ENCODE data around the gene POP5. TPM values are rescaled to one million over a fixed set of nuclear protein-coding genes. Genes with fewer than 3 reads are reported as not detected.

POP5 gene
- total RNA-seq, 1 experiment from 2014 or later, result 29.9 TPM

DNA sequence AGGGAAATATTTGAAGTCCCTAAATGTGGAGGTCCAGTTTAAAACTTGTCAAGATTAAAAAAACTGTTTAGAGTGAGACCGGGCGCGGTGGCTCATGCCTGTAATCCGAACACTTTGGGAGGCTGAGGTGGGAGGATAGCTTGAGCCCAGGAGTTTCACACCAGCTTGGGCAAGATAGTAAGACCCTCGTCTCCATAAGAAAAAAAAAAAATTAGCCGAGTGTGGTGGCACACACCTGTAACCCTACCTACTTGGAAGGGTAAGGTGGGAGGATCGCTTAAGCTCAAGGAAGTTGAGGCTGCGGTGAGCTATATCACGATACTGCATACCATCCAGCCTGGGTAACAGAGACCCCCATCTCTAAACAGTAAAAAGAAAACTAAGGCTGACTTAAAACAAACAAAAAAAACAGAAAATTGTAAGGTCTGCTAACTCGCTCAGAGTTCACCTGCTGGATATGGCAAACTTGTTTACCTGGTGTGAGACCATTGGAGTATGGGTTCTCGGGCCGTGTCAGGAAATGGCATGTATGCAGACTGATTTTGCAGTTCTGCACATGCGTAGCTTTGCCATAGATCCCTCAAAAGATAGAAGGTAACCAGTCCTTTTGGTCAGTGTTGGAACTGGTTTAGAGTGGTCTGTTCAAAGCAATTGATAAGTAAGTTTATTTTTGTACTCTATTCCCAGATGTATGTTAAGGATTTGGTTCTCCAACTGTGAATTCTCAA, 45.0 kb downstream of the POP5 start:
- CTCF ChIA-PET, result interaction anchor here (0.6 to 1.2 kb wide), 3 partner anchors 68 to 435 kb away, joined by 3 to 4 read pairs (median 3); no protein-coding TSS in a partner anchor
- Mint-ChIP-seq H3K36me3 (ENCODE audit: insufficient read depth, unreplicated experiment) (peaks cover 35% of the 10 kb centered on the region), H3K4me3 (ENCODE audit: unreplicated experiment) (peak overlapping the region; percentile 86), H3K27ac (ENCODE audit: low read depth, unreplicated experiment) (peak overlapping the region; percentile 92), H3K4me1 (ENCODE audit: insufficient read depth, unreplicated experiment) (peaks cover 26% of the 10 kb centered on the region), H3K27me3 (ENCODE audit: insufficient read depth, unreplicated experiment) (no peaks in the 10 kb centered on the region), H3K9me3 (ENCODE audit: unreplicated experiment) (no peaks in the 10 kb centered on the region)
- BruUV-seq (replicated peaks), result no TSS peak
- intact Hi-C loops (cut with micrococcal nuclease), result no loop called here
- TF ChIP-seq, protein P1, sequence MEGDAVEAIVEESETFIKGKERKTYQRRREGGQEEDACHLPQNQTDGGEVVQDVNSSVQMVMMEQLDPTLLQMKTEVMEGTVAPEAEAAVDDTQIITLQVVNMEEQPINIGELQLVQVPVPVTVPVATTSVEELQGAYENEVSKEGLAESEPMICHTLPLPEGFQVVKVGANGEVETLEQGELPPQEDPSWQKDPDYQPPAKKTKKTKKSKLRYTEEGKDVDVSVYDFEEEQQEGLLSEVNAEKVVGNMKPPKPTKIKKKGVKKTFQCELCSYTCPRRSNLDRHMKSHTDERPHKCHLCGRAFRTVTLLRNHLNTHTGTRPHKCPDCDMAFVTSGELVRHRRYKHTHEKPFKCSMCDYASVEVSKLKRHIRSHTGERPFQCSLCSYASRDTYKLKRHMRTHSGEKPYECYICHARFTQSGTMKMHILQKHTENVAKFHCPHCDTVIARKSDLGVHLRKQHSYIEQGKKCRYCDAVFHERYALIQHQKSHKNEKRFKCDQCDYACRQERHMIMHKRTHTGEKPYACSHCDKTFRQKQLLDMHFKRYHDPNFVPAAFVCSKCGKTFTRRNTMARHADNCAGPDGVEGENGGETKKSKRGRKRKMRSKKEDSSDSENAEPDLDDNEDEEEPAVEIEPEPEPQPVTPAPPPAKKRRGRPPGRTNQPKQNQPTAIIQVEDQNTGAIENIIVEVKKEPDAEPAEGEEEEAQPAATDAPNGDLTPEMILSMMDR (IDR thresholded peaks at IDR 0.05; ENCODE audit: unreplicated experiment), result no peak
- POLR2A ChIA-PET, result interaction anchor here (0.6 to 4.3 kb wide), 8 partner anchors 38 to 521 kb away, joined by 3 to 30 read pairs (median 6); partner anchors contain the start of genes DYNLL1, GATC, POP5 and RNU4-2
- no peak for DNase-seq (ENCODE audit: unreplicated experiment)

DNA sequence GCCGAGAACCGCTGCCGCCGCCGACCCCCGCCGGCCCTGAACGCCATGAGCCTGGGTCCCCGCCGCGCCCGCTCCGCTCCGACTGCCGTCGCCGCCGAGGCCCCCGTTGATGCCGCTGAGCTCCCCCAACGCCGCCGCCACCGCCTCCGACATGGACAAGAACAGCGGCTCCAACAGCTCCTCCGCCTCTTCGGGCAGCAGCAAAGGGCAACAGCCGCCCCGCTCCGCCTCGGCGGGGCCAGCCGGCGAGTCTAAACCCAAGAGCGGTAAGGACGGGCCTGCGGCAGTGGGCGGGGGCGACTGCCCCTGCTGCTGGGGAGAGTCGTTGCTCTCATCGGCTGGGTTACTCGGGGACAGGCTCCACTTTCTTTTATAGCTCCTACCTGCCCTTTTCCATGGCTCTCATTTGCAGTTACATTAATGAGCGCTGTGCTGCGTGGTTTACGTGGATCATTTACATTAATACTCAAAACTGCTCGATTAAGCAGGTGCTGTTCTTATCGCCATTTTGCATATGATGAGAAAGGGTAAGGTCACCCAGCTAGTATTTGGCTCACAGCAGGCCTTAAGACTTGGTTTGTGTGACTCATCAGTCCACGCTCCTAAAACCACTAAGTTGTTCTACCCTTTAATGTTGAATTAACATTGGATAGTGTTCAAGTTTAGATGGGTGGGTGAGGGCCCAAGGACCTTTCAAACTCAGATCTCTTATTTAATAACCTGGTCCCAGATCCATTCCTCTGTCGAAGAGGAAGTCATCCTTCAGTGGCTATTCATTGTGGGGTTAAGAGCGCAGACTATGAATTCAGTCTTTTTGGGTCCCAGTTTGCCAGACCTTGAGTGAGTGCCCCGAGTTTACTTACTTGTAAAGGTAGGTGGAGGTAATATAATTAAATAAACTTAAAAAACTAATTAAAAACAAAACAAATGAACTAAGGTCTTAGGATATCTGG, 46.2 kb downstream of the POP5 start:
- peak overlapping the region; percentile 92 for H3K27ac Mint-ChIP-seq (ENCODE audit: low read depth, unreplicated experiment)
- no TSS peak for BruUV-seq (replicated peaks)
- H3K9me3 Mint-ChIP-seq (ENCODE audit: unreplicated experiment), result no peaks in the 10 kb centered on the region
- peak; percentile 80 for DNase-seq (ENCODE audit: unreplicated experiment)
- H3K4me3 Mint-ChIP-seq (ENCODE audit: unreplicated experiment), result peak overlapping the region; percentile 86
- no peaks in the 10 kb centered on the region for H3K27me3 Mint-ChIP-seq (ENCODE audit: insufficient read depth, unreplicated experiment)
- intact Hi-C loops (cut with micrococcal nuclease), result loop anchor here (2.0 kb wide), 1 partner anchor 40 kb away; no protein-coding TSS in a partner anchor
- TF ChIP-seq, protein P1 (IDR thresholded peaks at IDR 0.05; ENCODE audit: unreplicated experiment), result no peak
- POLR2A ChIA-PET, result interaction anchor here (0.6 to 4.3 kb wide), 15 partner anchors 9 to 271 kb away, joined by 3 to 30 read pairs (median 5); partner anchors contain the start of genes COX6A1, DYNLL1, GATC and POP5
- CTCF ChIA-PET, result interaction anchor here (0.5 to 1.2 kb wide), 4 partner anchors 17 to 332 kb away, joined by 3 to 4 read pairs (median 3); no protein-coding TSS in a partner anchor
- H3K36me3 Mint-ChIP-seq (ENCODE audit: insufficient read depth, unreplicated experiment), result peaks cover 26% of the 10 kb centered on the region
- H3K4me1 Mint-ChIP-seq (ENCODE audit: insufficient read depth, unreplicated experiment), result peaks cover 26% of the 10 kb centered on the region

GRCh38 chr12:120534203-120534702, 46.9 kb downstream of the POP5 start, which contains the start of gene RNF10:
TSS of gene RNF10 (plus strand) at chr12:120534356. CDS start at chr12:120534812, 456 bp downstream.
- Mint-ChIP-seq H3K4me3 (ENCODE audit: unreplicated experiment) (peak within 1 kb of the TSS; percentile 86), H3K27ac (ENCODE audit: low read depth, unreplicated experiment) (peak within 1 kb of the TSS; percentile 92), H3K36me3 (ENCODE audit: insufficient read depth, unreplicated experiment) (peaks cover 26% of the 10 kb centered on the region), H3K27me3 (ENCODE audit: insufficient read depth, unreplicated experiment) (no peaks in the 10 kb centered on the region), H3K4me1 (ENCODE audit: insufficient read depth, unreplicated experiment) (peaks cover 21% of the 10 kb centered on the region), H3K9me3 (ENCODE audit: unreplicated experiment) (no peaks in the 10 kb centered on the region)
- ChIA-PET CTCF (interaction anchor here (0.7 to 1.2 kb wide), 2 partner anchors 17 to 43 kb away, joined by 3 to 4 read pairs; no protein-coding TSS in a partner anchor), POLR2A (interaction anchor here (1.0 to 4.3 kb wide), 10 partner anchors 9 to 242 kb away, joined by 3 to 30 read pairs (median 6); partner anchors contain the start of genes COX6A1, DYNLL1, GATC and POP5)
- DNase-seq (ENCODE audit: unreplicated experiment), result peak; percentile 88
- no TSS peak for BruUV-seq (replicated peaks)
- TF ChIP-seq, protein P1 (IDR thresholded peaks at IDR 0.05; ENCODE audit: unreplicated experiment), result no peak
- intact Hi-C loops (cut with micrococcal nuclease), result loop anchor here (2.0 kb wide), 1 partner anchor 39 kb away; no protein-coding TSS in a partner anchor

Measured in MCF 10A (cell line).